Fibroblast of lung (primary cell): ENCODE results near the gene SSTR1. TPM values are rescaled to one million over a fixed set of nuclear protein-coding genes. Genes with fewer than 3 reads are reported as not detected.

Source experiments
- DNase-seq, 2 donors: peaks; one replicate each; pipeline versions ENCODE4 v3.0.0 to v3.0.0-alpha.2; 2010; ENCODE audit warnings: low read depth in 2 of 2
- H2AFZ ChIP-seq: 2 replicates; pipeline ENCODE4 v1.5.1; 2012; ENCODE audit warnings: low read length, control low read depth, inconsistent platforms
- H3K27ac ChIP-seq: 2 replicates; pipeline ENCODE4 v1.5.1; 2011; ENCODE audit warnings: low read length, control low read depth; ENCODE audit not compliant: insufficient read depth
- H3K27me3 ChIP-seq: 2 replicates; pipeline ENCODE4 v1.5.1; 2011; ENCODE audit warnings: mild to moderate bottlenecking, low read length; ENCODE audit not compliant: control insufficient read depth, insufficient read depth
- H3K36me3 ChIP-seq: 2 replicates; pipeline ENCODE4 v1.5.1; 2011; ENCODE audit warnings: low read length; ENCODE audit not compliant: control insufficient read depth, insufficient read depth
- H3K4me1 ChIP-seq: 2 replicates; pipeline ENCODE4 v1.5.1; 2011; ENCODE audit warnings: low read length; ENCODE audit not compliant: control insufficient read depth, insufficient read depth; ENCODE audit errors: extremely low read depth
- H3K4me2 ChIP-seq: 2 replicates; pipeline ENCODE4 v1.5.1; 2011; ENCODE audit warnings: low read length, control low read depth; ENCODE audit not compliant: insufficient read depth; ENCODE audit errors: extremely low read depth
- H3K4me3 ChIP-seq, 4 experiments: fragments of 200-600 bp in 1 of 4; sonication (generic) in 1 of 4; replicated peaks in 1 of 4; 2 replicates each; pipeline ENCODE4 v1.5.1; 2011 to 2016; ENCODE audit warnings: low read length in 4 of 4, low read depth in 3 of 4, mild to moderate bottlenecking in 3 of 4, control low read depth in 2 of 4, inconsistent platforms in 1 of 4, mixed read lengths in 1 of 4; ENCODE audit not compliant: insufficient read depth in 1 of 4; ENCODE audit errors: control extremely low read depth in 1 of 4
- H3K79me2 ChIP-seq: 2 replicates; pipeline ENCODE4 v1.5.1; 2012; ENCODE audit warnings: mild to moderate bottlenecking, low read length, inconsistent platforms; ENCODE audit not compliant: control insufficient read depth, insufficient read depth
- H3K9ac ChIP-seq: 2 replicates; pipeline ENCODE4 v1.5.1; 2011; ENCODE audit warnings: mild to moderate bottlenecking, low read length, control low read depth; ENCODE audit not compliant: insufficient read depth
- H3K9me3 ChIP-seq: 2 replicates; pipeline ENCODE4 v1.5.1; 2012; ENCODE audit warnings: low read depth, low read length; ENCODE audit not compliant: control insufficient read depth, insufficient read depth
- H4K20me1 ChIP-seq: 2 replicates; pipeline ENCODE4 v1.5.1; 2011; ENCODE audit warnings: low read length; ENCODE audit not compliant: control insufficient read depth, insufficient read depth; ENCODE audit errors: extremely low read depth
- EZH2 ChIP-seq: IDR thresholded peaks from 2 replicates; pipeline ENCODE4 v1.5.1; 2012; ENCODE audit warnings: low read length, control low read depth, mild to moderate bottlenecking; ENCODE audit errors: missing control alignments
- polyA plus RNA-seq, 2 donors: library from polyadenylated mRNA; depleted of rRNA in 1 of 2; stranded (reverse) in 1 of 2; unstranded in 1 of 2; fragments of >200 nt; gene quantifications; 2 replicates each; pipeline ENCODE4 v1.2.1, GENCODE V29; 2011 to 2012; ENCODE audit warnings: missing spikeins in 1 of 2
- total RNA-seq: library from RNA; depleted of rRNA; stranded (reverse); fragments of >200 nt; gene quantifications from 2 replicates; pipeline ENCODE4 v1.2.1, GENCODE V29; 2014
- TF ChIP-seq, protein P1 (sequence below), 2 donors: IDR thresholded peaks in 1 of 2; conservative IDR thresholded peaks in 1 of 2; 1 replicate in 1 of 2; 2 replicates in 1 of 2; pipeline ENCODE4 v1.5.1; 2011 to 2012; ENCODE audit warnings: low read length in 2 of 2, control low read depth in 1 of 2, inconsistent platforms in 1 of 2, low read depth in 1 of 2, mild to moderate bottlenecking in 1 of 2

SSTR1 gene
- total and polyA plus RNA-seq, 2 donors (not counting 1 experiment from before 2014, with no cell fraction given), result 3.0 to 7.8 TPM

DNA sequence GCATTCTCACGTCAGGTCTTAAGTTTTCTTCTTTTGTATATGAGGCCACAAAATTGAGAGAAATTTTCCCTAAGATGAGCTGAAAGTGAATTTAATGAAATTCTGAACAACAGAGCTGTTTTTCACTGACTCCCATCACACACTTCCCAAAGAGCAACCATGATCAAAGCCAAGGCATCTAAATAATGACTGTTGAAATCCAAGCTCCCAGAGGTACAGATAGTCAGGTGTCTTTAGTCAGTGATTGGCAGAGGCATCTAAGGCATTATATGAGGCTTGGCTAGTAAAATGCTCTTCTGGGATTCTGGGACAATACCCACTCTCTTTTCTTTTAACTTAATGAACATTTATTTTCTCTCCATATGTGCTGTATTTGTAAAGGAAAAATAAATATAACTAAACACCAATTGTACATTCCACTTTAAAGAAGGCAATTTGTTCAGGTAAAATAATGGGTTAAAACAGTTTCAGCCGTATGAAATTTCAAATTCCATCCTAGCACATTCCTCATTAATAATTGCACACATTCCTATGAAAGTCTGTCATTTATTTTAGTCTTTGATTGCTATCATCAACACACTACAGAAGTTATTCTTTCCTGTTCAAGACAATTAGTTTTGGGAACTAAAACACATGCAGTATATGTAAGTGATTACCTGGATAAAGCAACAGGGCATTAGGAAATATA, 871 bp upstream of the SSTR1 start:
- H3K4me3 ChIP-seq, result peak overlapping the region in 1 of 4 experiments; percentile 71
- no peak for TF ChIP-seq EZH2
- TF ChIP-seq, protein P1, sequence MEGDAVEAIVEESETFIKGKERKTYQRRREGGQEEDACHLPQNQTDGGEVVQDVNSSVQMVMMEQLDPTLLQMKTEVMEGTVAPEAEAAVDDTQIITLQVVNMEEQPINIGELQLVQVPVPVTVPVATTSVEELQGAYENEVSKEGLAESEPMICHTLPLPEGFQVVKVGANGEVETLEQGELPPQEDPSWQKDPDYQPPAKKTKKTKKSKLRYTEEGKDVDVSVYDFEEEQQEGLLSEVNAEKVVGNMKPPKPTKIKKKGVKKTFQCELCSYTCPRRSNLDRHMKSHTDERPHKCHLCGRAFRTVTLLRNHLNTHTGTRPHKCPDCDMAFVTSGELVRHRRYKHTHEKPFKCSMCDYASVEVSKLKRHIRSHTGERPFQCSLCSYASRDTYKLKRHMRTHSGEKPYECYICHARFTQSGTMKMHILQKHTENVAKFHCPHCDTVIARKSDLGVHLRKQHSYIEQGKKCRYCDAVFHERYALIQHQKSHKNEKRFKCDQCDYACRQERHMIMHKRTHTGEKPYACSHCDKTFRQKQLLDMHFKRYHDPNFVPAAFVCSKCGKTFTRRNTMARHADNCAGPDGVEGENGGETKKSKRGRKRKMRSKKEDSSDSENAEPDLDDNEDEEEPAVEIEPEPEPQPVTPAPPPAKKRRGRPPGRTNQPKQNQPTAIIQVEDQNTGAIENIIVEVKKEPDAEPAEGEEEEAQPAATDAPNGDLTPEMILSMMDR (conservative IDR thresholded peaks at IDR 0.05 in 1 of 2, IDR thresholded peaks at IDR 0.05 in 1 of 2; ENCODE audit: low read depth in 1 of 2, low read length in 2 of 2), result no peak

GRCh38 chr14:38207377-38207735, 348 bp upstream of the SSTR1 start:
- H3K79me2 ChIP-seq, result peaks cover 17% of the 10 kb centered on the region

More for the DNA sequence above, 871 bp upstream of the SSTR1 start:
- Histone ChIP-seq H3K27ac (no peak overlapping the region), H3K9ac (no peak overlapping the region), H3K4me1 (peaks cover 9% of the 10 kb centered on the region), H3K27me3 (no peaks in the 10 kb centered on the region), H3K9me3 (no peaks in the 10 kb centered on the region), H2AFZ (no peak overlapping the region), H4K20me1 (no peaks in the 10 kb centered on the region), H3K79me2 (peaks cover 17% of the 10 kb centered on the region), H3K4me2 (peak overlapping the region; percentile 41), H3K36me3 (no peaks in the 10 kb centered on the region)
- no peak for DNase-seq

More at GRCh38 chr14:38207377-38207735, 348 bp upstream of the SSTR1 start:
- peak overlapping the region in 3 of 4 experiments; percentile 55 to 71 (median 61) for H3K4me3 ChIP-seq
- no peaks in the 10 kb centered on the region for H4K20me1 ChIP-seq
- no peaks in the 10 kb centered on the region for H3K27me3 ChIP-seq
- no peak for DNase-seq
- no peak overlapping the region for H3K27ac ChIP-seq
- no peak overlapping the region for H3K9ac ChIP-seq
- peaks cover 9% of the 10 kb centered on the region for H3K4me1 ChIP-seq
- no peak for TF ChIP-seq EZH2
- TF ChIP-seq, protein P1 (conservative IDR thresholded peaks at IDR 0.05 in 1 of 2, IDR thresholded peaks at IDR 0.05 in 1 of 2; ENCODE audit: low read depth in 1 of 2, low read length in 2 of 2), result no peak
- H2AFZ ChIP-seq, result peak overlapping the region; percentile 78
- H3K4me2 ChIP-seq, result peak overlapping the region; percentile 41
- no peaks in the 10 kb centered on the region for H3K9me3 ChIP-seq
- no peaks in the 10 kb centered on the region for H3K36me3 ChIP-seq
